Cardiac septum (tissue), 1 donor: Measurements from ENCODE around the gene KIAA0753. TPM values are rescaled to one million over a fixed set of nuclear protein-coding genes. Genes with fewer than 3 reads are reported as not detected.

ENCODE experiments used
- DNase-seq: peaks from one replicate; pipeline ENCODE4 v3.0.0-alpha.2; 2020; ENCODE audit warnings: low spot score
- intact Hi-C: fragments of 100-400 bp; cut with DNase I; formaldehyde crosslinking; loops from one replicate; pipeline ENCODE4 v1.14.0; 2022
- microRNA-seq: library from miRNA; unstranded; fragments of <30 nt; microRNA quantifications from one replicate; pipeline ENCODE4 v1.2.0, GENCODE V29; 2020
- total RNA-seq: library from RNA; stranded (reverse); fragmentation: NEBNext Ultra II Directional; extraction: Animal tissue kit (Norgen Biotek cat#: 25700); gene quantifications from one replicate; pipeline ENCODE4 v1.2.1, GENCODE V29; 2021
- donor health status: DM: no; HTN: no; CAD: no.

KIAA0753 gene
- total RNA-seq, 1 donor from 2014 or later = 7.8 TPM

- no peak for DNase-seq
- intact Hi-C loops = no loop called here
Observed at GRCh38 chr17:6541886-6542285, 98.6 kb downstream of the KIAA0753 start.

GRCh38 chr17:6539871-6540270, 100.6 kb downstream of the KIAA0753 start:
- DNase-seq = no peak

GRCh38 chr17:6536566-6537065, 103.9 kb downstream of the KIAA0753 start:
- intact Hi-C loops = no loop called here
- no peak for DNase-seq

More at GRCh38 chr17:6539871-6540270, 100.6 kb downstream of the KIAA0753 start:
- intact Hi-C loops = no loop called here

GRCh38 chr17:6536053-6536452, 104.5 kb downstream of the KIAA0753 start:
- DNase-seq = no peak
- intact Hi-C loops = no loop called here

- intact Hi-C loops = no loop called here
- DNase-seq = no peak
Observed at GRCh38 chr17:6534846-6535514, 105.5 kb downstream of the KIAA0753 start.

GRCh38 chr17:6532441-6532885, 108.0 kb downstream of the KIAA0753 start:
- DNase-seq = no peak

GRCh38 chr17:6531575-6531974, 108.9 kb downstream of the KIAA0753 start:
- no peak for DNase-seq

More at GRCh38 chr17:6532441-6532885, 108.0 kb downstream of the KIAA0753 start:
- intact Hi-C loops = no loop called here

GRCh38 chr17:6530324-6530920, 110.1 kb downstream of the KIAA0753 start:
- intact Hi-C loops = no loop called here
- DNase-seq = no peak

More at GRCh38 chr17:6531575-6531974, 108.9 kb downstream of the KIAA0753 start:
- intact Hi-C loops = no loop called here

GRCh38 chr17:6528557-6528956, 112.0 kb downstream of the KIAA0753 start:
- DNase-seq = no peak
- intact Hi-C loops = no loop called here

Small RNAs within 50 kb of the gene (microRNA-seq; reads per million reads assigned to microRNA genes)
- not detected for gene MIR4520-1
- gene MIR4520-2 = not detected

Other genes with a start within 250 kb of the KIAA0753 start
- not detected for gene AIPL1, start 205.6 kb downstream of the KIAA0753 start, total RNA-seq
- not detected for gene PIMREG, start 196.3 kb downstream of the KIAA0753 start, total RNA-seq
- gene PITPNM3, start 84.2 kb downstream of the KIAA0753 start, total RNA-seq = 0.57 TPM
- 51.0 TPM for gene TXNDC17, start 349 bp upstream of the KIAA0753 start, total RNA-seq
- 15.6 TPM for gene MED31, start 10.9 kb upstream of the KIAA0753 start, total RNA-seq
- 0.48 TPM for gene C17orf100, start 11.1 kb upstream of the KIAA0753 start, total RNA-seq
- gene SLC13A5, start 72.7 kb upstream of the KIAA0753 start, total RNA-seq = 0.11 TPM
- 31.7 TPM for gene XAF1, start 115.3 kb upstream of the KIAA0753 start, total RNA-seq
- not detected for gene FBXO39, start 135.5 kb upstream of the KIAA0753 start, total RNA-seq
- not detected for gene TEKT1, start 191.0 kb upstream of the KIAA0753 start, total RNA-seq